Loucy (cell line): ENCODE measurements around the gene PLK2.

Experiments
- H2AFZ ChIP-seq: fragments of 200-600 bp; sonication (generic); 2 replicates; pipeline ENCODE4 v1.6.0; 2016; ENCODE audit warnings: antibody characterized with exemption, mild to moderate bottlenecking, low read length, moderate library complexity
- H3F3A ChIP-seq: fragments of 200-600 bp; 2 replicates; pipeline ENCODE4 v1.6.0; 2016; ENCODE audit warnings: antibody characterized with exemption, low read depth, mild to moderate bottlenecking
- H3K27me3 ChIP-seq: fragments of 200-600 bp; sonication (generic); 2 replicates; pipeline ENCODE4 v1.6.1; 2014; ENCODE audit warnings: low read length, mild to moderate bottlenecking; ENCODE audit not compliant: insufficient read depth, poor library complexity, severe bottlenecking
- H3K36me3 ChIP-seq: fragments of 200-600 bp; sonication (generic); 2 replicates; pipeline ENCODE4 v1.6.1; 2016; ENCODE audit warnings: low read length; ENCODE audit not compliant: insufficient read depth
- H3K4me1 ChIP-seq: fragments of 200-600 bp; sonication (generic); 2 replicates; pipeline ENCODE4 v1.5.1; 2014; ENCODE audit warnings: low read length, mild to moderate bottlenecking; ENCODE audit not compliant: insufficient read depth, poor library complexity, severe bottlenecking
- H3K4me2 ChIP-seq: fragments of 200-600 bp; sonication (generic); 2 replicates; pipeline ENCODE4 v1.6.0; 2014; ENCODE audit warnings: antibody characterized with exemption, low read length, low read depth, mild to moderate bottlenecking; ENCODE audit not compliant: poor library complexity, severe bottlenecking
- H3K4me3 ChIP-seq: fragments of 200-600 bp; sonication (generic); 2 replicates; pipeline ENCODE4 v1.5.1; 2014; ENCODE audit warnings: low read length, mild to moderate bottlenecking, mixed read lengths; ENCODE audit not compliant: poor library complexity, severe bottlenecking
- H3K79me2 ChIP-seq: fragments of 200-600 bp; sonication (generic); 2 replicates; pipeline ENCODE4 v1.6.1; 2014; ENCODE audit warnings: low read length; ENCODE audit not compliant: insufficient read depth
- H3K9ac ChIP-seq: fragments of 200-600 bp; sonication (generic); 2 replicates; pipeline ENCODE4 v1.6.0; 2014; ENCODE audit warnings: mild to moderate bottlenecking, low read depth, low read length, moderate library complexity; ENCODE audit not compliant: poor library complexity, severe bottlenecking
- H3K9me2 ChIP-seq: fragments of 200-600 bp; sonication (generic); replicated peaks from 2 replicates; pipeline ENCODE4 v1.6.1; 2016; ENCODE audit warnings: low read depth, low read length, mixed read lengths
- H3K9me3 ChIP-seq: fragments of 200-600 bp; sonication (generic); 2 replicates; pipeline ENCODE4 v1.6.1; 2014; ENCODE audit warnings: mild to moderate bottlenecking, antibody characterized with exemption, low read length, low read depth; ENCODE audit not compliant: insufficient read depth
- H4K20me1 ChIP-seq: fragments of 200-600 bp; sonication (generic); 2 replicates; pipeline ENCODE4 v1.6.0; 2014; ENCODE audit warnings: antibody characterized with exemption, low read length, mild to moderate bottlenecking; ENCODE audit not compliant: insufficient read depth, poor library complexity, severe bottlenecking
- EZH2phosphoT487 ChIP-seq: fragments of 200-600 bp; IDR thresholded peaks from 2 replicates; pipeline ENCODE4 v1.6.1; 2018; ENCODE audit warnings: antibody characterized with exemption, mild to moderate bottlenecking, moderate library complexity, borderline replicate concordance
- TF ChIP-seq, protein P1 (sequence below): fragments of 200-600 bp; sonication (generic); conservative IDR thresholded peaks from 2 replicates; pipeline ENCODE4 v1.5.1; 2014; ENCODE audit warnings: mild to moderate bottlenecking, antibody characterized with exemption, low read length

The PLK2 gene

DNA sequence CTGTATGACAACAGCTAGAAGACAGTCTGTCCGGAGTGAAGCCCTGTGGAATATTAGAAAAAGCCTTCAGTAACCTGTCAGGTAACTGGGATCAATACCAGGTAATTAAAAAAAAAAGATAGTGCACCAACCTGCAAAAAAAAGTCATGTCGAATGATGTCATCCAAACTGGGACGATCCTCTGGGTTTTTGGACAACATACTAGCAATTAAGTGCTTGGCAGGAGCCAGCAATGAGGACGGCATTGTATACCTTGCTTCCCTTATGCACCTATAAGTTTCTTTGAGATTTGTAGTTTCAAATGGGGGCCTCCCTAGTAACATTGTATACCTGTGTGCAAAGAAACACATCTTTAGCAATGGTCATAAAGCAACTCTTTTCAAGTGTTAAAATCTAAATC is 2.8 kb downstream of the PLK2 start:
- H3F3A ChIP-seq, result no peaks in the 10 kb centered on the region
- H3K4me3 ChIP-seq, result no peak overlapping the region
- H3K4me2 ChIP-seq, result no peak overlapping the region
- H3K9me2 ChIP-seq, result no peaks in the 10 kb centered on the region
- H3K36me3 ChIP-seq, result no peaks in the 10 kb centered on the region
- no peaks in the 10 kb centered on the region for H4K20me1 ChIP-seq
- no peaks in the 10 kb centered on the region for H3K27me3 ChIP-seq
- TF ChIP-seq, protein P1, sequence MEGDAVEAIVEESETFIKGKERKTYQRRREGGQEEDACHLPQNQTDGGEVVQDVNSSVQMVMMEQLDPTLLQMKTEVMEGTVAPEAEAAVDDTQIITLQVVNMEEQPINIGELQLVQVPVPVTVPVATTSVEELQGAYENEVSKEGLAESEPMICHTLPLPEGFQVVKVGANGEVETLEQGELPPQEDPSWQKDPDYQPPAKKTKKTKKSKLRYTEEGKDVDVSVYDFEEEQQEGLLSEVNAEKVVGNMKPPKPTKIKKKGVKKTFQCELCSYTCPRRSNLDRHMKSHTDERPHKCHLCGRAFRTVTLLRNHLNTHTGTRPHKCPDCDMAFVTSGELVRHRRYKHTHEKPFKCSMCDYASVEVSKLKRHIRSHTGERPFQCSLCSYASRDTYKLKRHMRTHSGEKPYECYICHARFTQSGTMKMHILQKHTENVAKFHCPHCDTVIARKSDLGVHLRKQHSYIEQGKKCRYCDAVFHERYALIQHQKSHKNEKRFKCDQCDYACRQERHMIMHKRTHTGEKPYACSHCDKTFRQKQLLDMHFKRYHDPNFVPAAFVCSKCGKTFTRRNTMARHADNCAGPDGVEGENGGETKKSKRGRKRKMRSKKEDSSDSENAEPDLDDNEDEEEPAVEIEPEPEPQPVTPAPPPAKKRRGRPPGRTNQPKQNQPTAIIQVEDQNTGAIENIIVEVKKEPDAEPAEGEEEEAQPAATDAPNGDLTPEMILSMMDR, result no peak
- TF ChIP-seq EZH2phosphoT487, result no peak
- H3K9me3 ChIP-seq, result no peaks in the 10 kb centered on the region
- H3K79me2 ChIP-seq, result no peaks in the 10 kb centered on the region
- H3K4me1 ChIP-seq, result no peaks in the 10 kb centered on the region
- H2AFZ ChIP-seq, result no peak overlapping the region
- no peak overlapping the region for H3K9ac ChIP-seq

DNA sequence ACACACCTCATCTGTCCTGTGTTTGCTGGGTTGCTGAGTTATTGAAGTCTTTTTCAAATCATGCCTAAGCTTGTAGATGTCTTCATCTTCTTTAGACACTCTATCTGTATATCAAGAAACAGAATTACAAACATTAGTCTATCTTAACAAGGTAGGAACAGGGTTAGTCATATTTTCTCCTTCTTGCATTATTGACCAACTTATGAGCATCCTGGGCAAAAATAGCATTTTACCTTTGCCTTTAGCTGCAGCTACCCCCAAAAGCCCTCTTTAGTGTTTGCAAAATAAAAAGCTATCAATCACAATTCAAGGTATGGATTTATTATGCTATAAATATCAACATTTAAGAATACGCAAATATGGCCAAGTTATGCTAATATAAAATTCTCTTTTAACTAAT is 3.4 kb downstream of the PLK2 start:
- H3K36me3 ChIP-seq, result no peaks in the 10 kb centered on the region
- H3K79me2 ChIP-seq, result no peaks in the 10 kb centered on the region
- H3K27me3 ChIP-seq, result no peaks in the 10 kb centered on the region
- H3F3A ChIP-seq, result no peaks in the 10 kb centered on the region
- no peaks in the 10 kb centered on the region for H3K4me1 ChIP-seq
- no peak overlapping the region for H3K4me3 ChIP-seq
- H3K9ac ChIP-seq, result no peak overlapping the region
- H3K9me3 ChIP-seq, result no peaks in the 10 kb centered on the region
- no peaks in the 10 kb centered on the region for H3K9me2 ChIP-seq
- no peaks in the 10 kb centered on the region for H4K20me1 ChIP-seq
- H3K4me2 ChIP-seq, result no peak overlapping the region
- H2AFZ ChIP-seq, result no peak overlapping the region
- TF ChIP-seq, protein P1, result no peak
- no peak for TF ChIP-seq EZH2phosphoT487

DNA sequence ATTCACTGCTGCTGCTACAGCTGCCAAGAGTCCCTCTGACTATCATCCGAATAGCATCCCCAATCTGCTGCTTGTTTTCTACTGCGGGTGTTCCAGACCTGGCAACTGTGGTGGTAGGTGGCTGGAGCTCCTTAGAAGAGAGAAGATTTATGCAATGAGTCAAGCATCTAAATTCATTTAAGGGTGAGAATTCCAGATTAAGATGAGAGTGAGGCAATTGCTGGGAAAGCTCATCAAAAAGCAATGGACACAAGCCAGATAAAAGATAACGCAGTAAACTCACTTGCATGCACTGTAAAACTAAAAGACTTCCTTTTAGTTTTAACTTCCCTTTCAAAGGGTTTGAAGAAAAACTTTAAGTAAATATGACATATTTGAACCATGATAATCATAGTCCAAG is 3.9 kb downstream of the PLK2 start:
- Histone ChIP-seq H3K9me2 (no peaks in the 10 kb centered on the region), H3K4me3 (no peak overlapping the region), H3K9me3 (no peaks in the 10 kb centered on the region), H4K20me1 (no peaks in the 10 kb centered on the region), H3K4me1 (no peaks in the 10 kb centered on the region), H2AFZ (no peak overlapping the region), H3K36me3 (no peaks in the 10 kb centered on the region), H3K27me3 (no peaks in the 10 kb centered on the region), H3K4me2 (no peak overlapping the region), H3F3A (no peaks in the 10 kb centered on the region), H3K9ac (no peak overlapping the region), H3K79me2 (no peaks in the 10 kb centered on the region)
- TF ChIP-seq, protein P1, result no peak
- TF ChIP-seq EZH2phosphoT487, result no peak
